Uterus (tissue), 4 donors: ENCODE results near the gene PLA2G4F. TPM values are rescaled to one million over a fixed set of nuclear protein-coding genes. Genes with fewer than 3 reads are reported as not detected.

Experiments used
- DNase-seq, 2 donors: peaks; one replicate each; pipeline ENCODE4 v3.0.0-alpha.2; 2019 to 2020
- H3K27ac ChIP-seq, 2 donors: fragments of 200-600 bp; sonication (generic); 1 replicate in 1 of 2; 2 replicates in 1 of 2; pipeline ENCODE4 v1.5.1; 2016 to 2018
- H3K27me3 ChIP-seq, 2 donors: fragments of 200-600 bp; sonication (generic); one replicate each; pipeline ENCODE4 v1.5.1; 2018 to 2019; ENCODE audit warnings: control low read depth in 1 of 2
- H3K36me3 ChIP-seq, 2 donors: fragments of 200-600 bp; sonication (generic); one replicate each; pipeline ENCODE4 v1.5.1; 2019; ENCODE audit warnings: control low read depth in 1 of 2
- H3K4me1 ChIP-seq, 2 donors: fragments of 200-600 bp; sonication (generic); one replicate each; pipeline ENCODE4 v1.5.1; 2018 to 2019; ENCODE audit warnings: control low read depth in 1 of 2
- H3K4me3 ChIP-seq, 2 donors: fragments of 200-600 bp; sonication (generic); 1 replicate in 1 of 2; 2 replicates in 1 of 2; pipeline ENCODE4 v1.5.1; 2018 to 2019; ENCODE audit warnings: mild to moderate bottlenecking in 1 of 2
- H3K9me3 ChIP-seq, 2 donors: fragments of 200-600 bp; sonication (generic); one replicate each; pipeline ENCODE4 v1.5.1; 2019; ENCODE audit warnings: control low read depth in 1 of 2
- POLR2A ChIP-seq, 2 donors: fragments of 450-650 bp; IDR thresholded peaks; one replicate each; pipeline ENCODE4 v1.6.1; 2016; ENCODE audit warnings: antibody characterized with exemption in 2 of 2, mild to moderate bottlenecking in 1 of 2, moderate library complexity in 1 of 2
- intact Hi-C: fragments of 100-400 bp; cut with DNase I; formaldehyde crosslinking; loops from one replicate; pipeline ENCODE4 v1.15.1; 2023; ENCODE audit warnings: low total_unique reads
- total RNA-seq, 4 donors: library from RNA; depleted of rRNA in 3 of 4; stranded (reverse); fragments of >200 nt in 3 of 4; gene quantifications; one replicate each; pipeline versions ENCODE4 v1.1.0 to v1.2.4, GENCODE V29; 2014 to 2023
- TF ChIP-seq, protein P1 (sequence below), 4 experiments: fragments of 200-600 bp in 2 of 4; fragments of 450-650 bp in 2 of 4; sonication (generic) in 2 of 4; IDR thresholded peaks; one replicate each; pipeline ENCODE4 v1.5.1; 2016 to 2019; ENCODE audit warnings: antibody characterized with exemption in 4 of 4, mild to moderate bottlenecking in 2 of 4, moderate library complexity in 1 of 4
- donor health status: DM: yes; HTN: yes; CAD: no.

Gene PLA2G4F, protein sequence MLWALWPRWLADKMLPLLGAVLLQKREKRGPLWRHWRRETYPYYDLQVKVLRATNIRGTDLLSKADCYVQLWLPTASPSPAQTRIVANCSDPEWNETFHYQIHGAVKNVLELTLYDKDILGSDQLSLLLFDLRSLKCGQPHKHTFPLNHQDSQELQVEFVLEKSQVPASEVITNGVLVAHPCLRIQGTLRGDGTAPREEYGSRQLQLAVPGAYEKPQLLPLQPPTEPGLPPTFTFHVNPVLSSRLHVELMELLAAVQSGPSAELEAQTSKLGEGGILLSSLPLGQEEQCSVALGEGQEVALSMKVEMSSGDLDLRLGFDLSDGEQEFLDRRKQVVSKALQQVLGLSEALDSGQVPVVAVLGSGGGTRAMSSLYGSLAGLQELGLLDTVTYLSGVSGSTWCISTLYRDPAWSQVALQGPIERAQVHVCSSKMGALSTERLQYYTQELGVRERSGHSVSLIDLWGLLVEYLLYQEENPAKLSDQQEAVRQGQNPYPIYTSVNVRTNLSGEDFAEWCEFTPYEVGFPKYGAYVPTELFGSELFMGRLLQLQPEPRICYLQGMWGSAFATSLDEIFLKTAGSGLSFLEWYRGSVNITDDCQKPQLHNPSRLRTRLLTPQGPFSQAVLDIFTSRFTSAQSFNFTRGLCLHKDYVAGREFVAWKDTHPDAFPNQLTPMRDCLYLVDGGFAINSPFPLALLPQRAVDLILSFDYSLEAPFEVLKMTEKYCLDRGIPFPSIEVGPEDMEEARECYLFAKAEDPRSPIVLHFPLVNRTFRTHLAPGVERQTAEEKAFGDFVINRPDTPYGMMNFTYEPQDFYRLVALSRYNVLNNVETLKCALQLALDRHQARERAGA
- total RNA-seq = 1 to 10 TPM in 1 of 4 donors, under 1 TPM in 2, not detected in 1; 0.26 to 1.5 (median 0.29) TPM

DNA sequence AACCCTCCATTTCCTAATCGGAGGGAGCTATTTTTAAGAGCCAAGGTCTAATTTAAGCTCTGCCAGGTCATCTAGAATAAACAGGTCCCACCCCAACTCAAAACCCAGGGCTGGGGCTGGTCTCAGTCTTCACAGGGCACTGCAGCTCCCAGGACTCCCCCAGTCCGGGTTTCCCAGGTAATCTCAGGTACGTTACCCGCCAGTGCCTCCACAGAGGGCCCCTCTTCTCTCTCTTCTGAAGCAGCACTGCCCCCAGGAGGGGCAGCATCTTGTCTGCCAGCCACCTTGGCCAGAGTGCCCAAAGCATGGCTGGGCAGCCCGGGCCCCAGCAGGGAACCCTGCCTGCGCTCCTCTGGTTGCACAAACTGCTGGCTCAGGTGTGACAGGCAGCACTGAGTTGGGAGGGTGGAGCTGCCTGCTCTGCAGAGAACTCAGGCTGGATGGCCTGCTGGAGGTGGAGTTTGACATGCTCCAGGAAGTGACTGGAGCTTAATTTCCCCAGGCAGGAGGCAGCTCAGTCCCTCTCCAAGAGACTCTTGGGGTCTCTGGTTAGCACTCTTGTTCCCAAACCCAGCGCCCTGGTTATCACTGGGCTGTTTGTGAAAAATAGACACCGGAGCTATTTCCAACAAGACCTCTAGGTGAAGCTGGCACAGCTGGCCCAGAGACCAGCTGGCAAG lies at the start of gene PLA2G4F:
Gene PLA2G4F (minus strand): TSS at position 394 of the 680 bp plus-strand sequence. CDS start 87 bp downstream, at position 307.
- Histone ChIP-seq H3K27ac (no peak within 1 kb of the TSS), H3K36me3 (no peaks in the 10 kb centered on the region), H3K27me3 (no peaks in the 10 kb centered on the region), H3K4me1 (no peaks in the 10 kb centered on the region), H3K4me3 (no peak within 1 kb of the TSS), H3K9me3 (no peaks in the 10 kb centered on the region)
- intact Hi-C loops = no loop called here
- no peak for TF ChIP-seq POLR2A (IDR thresholded peaks at IDR 0.05)
- TF ChIP-seq, protein P1, sequence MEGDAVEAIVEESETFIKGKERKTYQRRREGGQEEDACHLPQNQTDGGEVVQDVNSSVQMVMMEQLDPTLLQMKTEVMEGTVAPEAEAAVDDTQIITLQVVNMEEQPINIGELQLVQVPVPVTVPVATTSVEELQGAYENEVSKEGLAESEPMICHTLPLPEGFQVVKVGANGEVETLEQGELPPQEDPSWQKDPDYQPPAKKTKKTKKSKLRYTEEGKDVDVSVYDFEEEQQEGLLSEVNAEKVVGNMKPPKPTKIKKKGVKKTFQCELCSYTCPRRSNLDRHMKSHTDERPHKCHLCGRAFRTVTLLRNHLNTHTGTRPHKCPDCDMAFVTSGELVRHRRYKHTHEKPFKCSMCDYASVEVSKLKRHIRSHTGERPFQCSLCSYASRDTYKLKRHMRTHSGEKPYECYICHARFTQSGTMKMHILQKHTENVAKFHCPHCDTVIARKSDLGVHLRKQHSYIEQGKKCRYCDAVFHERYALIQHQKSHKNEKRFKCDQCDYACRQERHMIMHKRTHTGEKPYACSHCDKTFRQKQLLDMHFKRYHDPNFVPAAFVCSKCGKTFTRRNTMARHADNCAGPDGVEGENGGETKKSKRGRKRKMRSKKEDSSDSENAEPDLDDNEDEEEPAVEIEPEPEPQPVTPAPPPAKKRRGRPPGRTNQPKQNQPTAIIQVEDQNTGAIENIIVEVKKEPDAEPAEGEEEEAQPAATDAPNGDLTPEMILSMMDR (IDR thresholded peaks at IDR 0.05) = no peak
- no peak for DNase-seq

DNA sequence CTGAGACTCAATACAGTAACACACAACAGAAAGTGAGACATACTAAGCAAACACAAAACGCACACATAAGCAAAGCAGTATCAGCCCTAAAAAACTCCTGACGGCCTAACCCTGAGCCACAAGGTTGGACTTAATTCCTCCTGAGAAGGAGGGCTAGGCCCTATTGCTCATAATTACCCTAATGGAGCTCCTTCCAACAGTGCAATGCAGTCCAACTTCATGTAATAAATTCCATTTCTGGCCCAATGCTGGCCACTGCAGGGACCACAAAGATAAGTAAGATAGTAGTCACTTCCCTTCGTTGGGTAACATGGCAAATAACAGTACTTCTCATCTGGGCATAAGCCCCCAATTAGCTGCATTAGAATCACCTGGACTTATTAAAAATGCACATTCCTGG lies 47.5 kb upstream of the PLA2G4F start:
- H3K4me3 ChIP-seq = no peak overlapping the region
- no peaks in the 10 kb centered on the region for H3K4me1 ChIP-seq
- intact Hi-C loops = no loop called here
- no peaks in the 10 kb centered on the region for H3K36me3 ChIP-seq
- H3K9me3 ChIP-seq = no peaks in the 10 kb centered on the region
- no peak overlapping the region for H3K27ac ChIP-seq
- no peak for TF ChIP-seq POLR2A (IDR thresholded peaks at IDR 0.05)
- TF ChIP-seq, protein P1 (IDR thresholded peaks at IDR 0.05) = no peak
- DNase-seq = no peak
- H3K27me3 ChIP-seq = no peaks in the 10 kb centered on the region

DNA sequence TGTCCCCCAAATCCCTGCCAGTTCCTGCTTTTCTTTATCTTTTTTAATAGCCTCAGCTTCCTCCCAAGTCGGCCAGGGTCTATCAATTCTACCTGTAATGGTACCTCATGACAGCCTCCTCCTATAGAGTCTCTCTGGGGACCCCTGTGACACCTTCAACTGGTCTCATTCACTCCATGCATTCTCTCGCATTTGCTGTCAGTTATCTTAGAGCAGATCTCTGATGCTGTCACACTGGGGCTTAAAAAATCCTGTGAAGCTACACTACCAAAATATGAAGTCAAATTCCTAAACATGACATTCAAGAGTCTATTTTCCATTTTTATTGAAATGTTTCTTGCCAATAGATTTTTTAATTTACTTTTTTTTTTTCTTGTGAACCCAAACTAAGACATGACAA lies 46.2 kb upstream of the PLA2G4F start:
- DNase-seq = no peak
- no peak overlapping the region for H3K27ac ChIP-seq
- no peaks in the 10 kb centered on the region for H3K4me1 ChIP-seq
- no peak overlapping the region for H3K4me3 ChIP-seq
- no peaks in the 10 kb centered on the region for H3K27me3 ChIP-seq
- H3K36me3 ChIP-seq = no peaks in the 10 kb centered on the region
- intact Hi-C loops = no loop called here
- H3K9me3 ChIP-seq = no peaks in the 10 kb centered on the region
- TF ChIP-seq POLR2A (IDR thresholded peaks at IDR 0.05) = no peak

DNA sequence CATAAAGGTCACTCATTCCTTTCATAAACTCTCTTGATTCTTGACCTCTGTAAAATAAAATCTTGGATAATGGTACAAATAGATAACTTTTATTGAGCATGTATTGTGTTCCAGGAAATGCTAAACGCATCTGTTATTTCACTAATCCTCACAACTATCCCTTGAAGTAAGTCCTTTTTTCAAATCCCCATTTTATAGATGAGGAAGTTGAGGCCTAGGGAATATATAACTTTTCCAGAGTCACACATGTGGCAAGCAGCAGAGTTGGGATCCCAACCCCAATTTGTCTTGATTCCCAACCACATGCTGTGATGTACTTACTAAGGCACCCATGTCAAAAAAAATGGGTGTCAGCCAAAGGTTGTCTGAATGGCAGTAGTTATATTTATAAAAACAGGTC lies 45.4 kb upstream of the PLA2G4F start:
- no peaks in the 10 kb centered on the region for H3K27me3 ChIP-seq
- H3K9me3 ChIP-seq = no peaks in the 10 kb centered on the region
- H3K27ac ChIP-seq = no peak overlapping the region
- no peak overlapping the region for H3K4me3 ChIP-seq
- H3K4me1 ChIP-seq = no peaks in the 10 kb centered on the region
- intact Hi-C loops = no loop called here
- no peak for TF ChIP-seq POLR2A (IDR thresholded peaks at IDR 0.05)
- TF ChIP-seq, protein P1 (IDR thresholded peaks at IDR 0.05) = no peak
- no peaks in the 10 kb centered on the region for H3K36me3 ChIP-seq
- DNase-seq = no peak

DNA sequence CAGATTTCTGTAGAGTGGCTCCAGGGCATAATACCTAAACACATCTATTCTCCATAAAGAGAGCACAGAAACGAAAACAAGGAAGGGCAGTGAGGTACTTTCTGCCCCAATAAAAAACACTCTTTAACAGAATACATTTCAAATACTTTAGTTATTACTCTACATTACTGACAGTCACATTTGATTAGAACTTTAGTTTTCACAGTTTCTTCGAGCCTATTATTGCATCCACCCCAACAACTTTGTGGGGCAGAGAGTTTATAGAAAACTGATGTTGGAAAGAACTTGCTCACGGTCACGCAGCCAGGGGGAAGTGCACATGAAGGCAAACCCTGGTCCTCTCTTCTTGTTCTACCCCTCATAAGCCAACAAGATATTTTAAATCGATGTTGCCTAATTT lies 42.7 kb upstream of the PLA2G4F start:
- intact Hi-C loops = no loop called here
- no peak for TF ChIP-seq POLR2A (IDR thresholded peaks at IDR 0.05)
- TF ChIP-seq, protein P1 (IDR thresholded peaks at IDR 0.05) = no peak
- no peaks in the 10 kb centered on the region for H3K9me3 ChIP-seq
- no peaks in the 10 kb centered on the region for H3K36me3 ChIP-seq
- H3K27me3 ChIP-seq = no peaks in the 10 kb centered on the region
- no peak overlapping the region for H3K4me3 ChIP-seq
- DNase-seq = no peak
- H3K27ac ChIP-seq = no peak overlapping the region
- H3K4me1 ChIP-seq = no peaks in the 10 kb centered on the region
